ENCODE data around the gene UROS. TPM values are rescaled to one million over a fixed set of nuclear protein-coding genes. Genes with fewer than 3 reads are reported as not detected.

UROS gene
- total and polyA plus RNA-seq, 2 of the 4 experiments (the other 2 are of a cell fraction) = 48.7 to 56.5 TPM

- Histone ChIP-seq H2AK9ac (replicated peaks; ENCODE audit: low read depth, low read length, poor library complexity) (no peak overlapping the region), H3K14ac (replicated peaks; ENCODE audit: low read depth, low read length) (no peak overlapping the region), H3K56ac (ENCODE audit: extremely low read depth, insufficient read depth, low read length) (no peak overlapping the region), H3K9me1 (ENCODE audit: insufficient read depth, low read length) (no peaks in the 10 kb centered on the region), H3K27me3 (ENCODE audit: control insufficient read depth, insufficient read depth, low read length) (no peaks in the 10 kb centered on the region), H3K36me3 (ENCODE audit: control insufficient read depth, insufficient read depth, low read length) (peaks cover 22% of the 10 kb centered on the region), H3K9ac (ENCODE audit: low read depth, low read length) (no peak overlapping the region), H3K4me3 (ENCODE audit: insufficient read depth, low read depth, low read length) (no peak overlapping the region), H3K79me1 (ENCODE audit: low read depth in 1 of 2, low read length in 2 of 2) (no peaks in the 10 kb centered on the region), H2BK5ac (ENCODE audit: low read depth, low read length, poor library complexity, severe bottlenecking) (no peak overlapping the region), H3K9me3 (ENCODE audit: control insufficient read depth, insufficient read depth, low read length) (no peaks in the 10 kb centered on the region), H3K23ac (ENCODE audit: low read depth, low read length) (no peak overlapping the region), H2AFZ (replicated peaks; ENCODE audit: low read length, poor library complexity) (no peak overlapping the region), H3K4me2 (ENCODE audit: low read depth, low read length) (no peak overlapping the region), H4K8ac (ENCODE audit: low read depth in 2 of 2, low read length in 2 of 2) (no peak overlapping the region), H2BK15ac (ENCODE audit: low read depth, low read length) (no peak overlapping the region), H2BK20ac (ENCODE audit: low read depth, low read length) (no peak overlapping the region), H3K4ac (ENCODE audit: low read depth, low read length) (no peak overlapping the region), H2AK5ac (ENCODE audit: low read depth, low read length) (no peak overlapping the region), H4K91ac (ENCODE audit: insufficient read depth, low read depth, low read length) (no peak overlapping the region), H3K4me1 (ENCODE audit: control insufficient read depth, insufficient read depth, low read length) (no peaks in the 10 kb centered on the region), H3K18ac (ENCODE audit: low read depth, low read length) (no peak overlapping the region), H4K5ac (ENCODE audit: low read depth, low read length) (no peak overlapping the region), H3K27ac (ENCODE audit: insufficient read depth, low read length) (no peak overlapping the region), H2BK120ac (ENCODE audit: low read depth, low read length) (no peak overlapping the region), H4K20me1 (ENCODE audit: insufficient read depth, low read length) (no peaks in the 10 kb centered on the region)
- ATAC-seq (ENCODE audit: low read depth) = no peak
- no TSS peak for BruUV-seq (replicated peaks)
- in situ Hi-C loops (cut with MboI; ENCODE audit: low sequenced_read_pairs) (no loop called here), intact Hi-C loops (cut with micrococcal nuclease) (no loop called here), dilution Hi-C loops (cut with HindIII; ENCODE audit: low sequenced_read_pairs, unreplicated experiment) (no loop called here)
- POLR2A ChIA-PET (ENCODE audit: unreplicated experiment) = no interaction called here
- TF ChIP-seq NFE2L2 (IDR thresholded peaks at IDR 0.05; ENCODE audit: low read depth, low read length) (no peak), MAZ (IDR thresholded peaks at IDR 0.05; ENCODE audit: borderline replicate concordance, low read depth, low read length) (no peak), RAD21 (IDR thresholded peaks at IDR 0.05; ENCODE audit: low read length) (no peak), RCOR1 (IDR thresholded peaks at IDR 0.05; ENCODE audit: insufficient replicate concordance, low read length) (no peak), USF2 (IDR thresholded peaks at IDR 0.05; ENCODE audit: low read depth, low read length) (no peak), POLR2A (IDR thresholded peaks at IDR 0.05; ENCODE audit: low read depth, low read length) (no peak), RFX5 (IDR thresholded peaks at IDR 0.05; ENCODE audit: low read depth, low read length) (no peak), BHLHE40 (IDR thresholded peaks at IDR 0.05; ENCODE audit: low read depth, low read length) (no peak), FOS (IDR thresholded peaks at IDR 0.05; ENCODE audit: low read depth, low read length) (no peak), SMC3 (IDR thresholded peaks at IDR 0.05; ENCODE audit: low read depth, low read length) (no peak), ELK1 (IDR thresholded peaks at IDR 0.05; ENCODE audit: borderline replicate concordance, low read depth, low read length) (no peak), MXI1 (IDR thresholded peaks at IDR 0.05; ENCODE audit: borderline replicate concordance, low read depth, low read length) (no peak), CTCF (conservative IDR thresholded peaks at IDR 0.05; ENCODE audit: low read depth, low read length) (no peak), MAFK (IDR thresholded peaks at IDR 0.05; ENCODE audit: low read depth, low read length) (no peak), CEBPB (IDR thresholded peaks at IDR 0.05; ENCODE audit: low read depth, low read length) (no peak), CHD1 (IDR thresholded peaks at IDR 0.05; ENCODE audit: low read depth, low read length) (no peak)
- CTCF ChIA-PET = no interaction called here
- WGBS, 2 experiments (ENCODE audit: extremely low coverage in 2 of 2, insufficient read length in 1 of 2) = no CpG with 5 or more reads among the region's 2 CpGs
- no peak for DNase-seq
Measured at GRCh38 chr10:125765835-125766234, 57.2 kb downstream of the UROS start.

Data from IMR-90 (cell line).